ENCODE measurements around the gene KHDC1.

- TF ChIP-seq EZH2 (IDR thresholded peaks at IDR 0.05; ENCODE audit: low read length, missing control alignments) = no peak
- TF ChIP-seq CTCF (conservative IDR thresholded peaks at IDR 0.05 in 1 of 2, IDR thresholded peaks at IDR 0.05 in 1 of 2; ENCODE audit: low read depth in 1 of 2, low read length in 2 of 2) = no peak
Observed at GRCh38 chr6:73263570-73263909, 544 bp upstream of the KHDC1 start.

Measured in fibroblast of lung (primary cell).